GM23338 (cell line): ENCODE results near the gene PIAS1. TPM values are rescaled to one million over a fixed set of nuclear protein-coding genes. Genes with fewer than 3 reads are reported as not detected.

Experiments
- ATAC-seq: fragments of 200-7000 bp; cut with Tn5 transposase; 3 replicates; pipeline ENCODE4 v1.9.1; 2020
- DNase-seq: peaks from one replicate; pipeline ENCODE4 v3.0.0-alpha.2; 2015; ENCODE audit warnings: low spot score
- H2AFZ ChIP-seq: fragments of 200-600 bp; sonication (generic); 2 replicates; pipeline ENCODE4 v1.8.0; 2016; ENCODE audit warnings: antibody characterized with exemption, mild to moderate bottlenecking, moderate library complexity
- H3F3A ChIP-seq: fragments of 200-600 bp; sonication (generic); replicated peaks from 2 replicates; pipeline ENCODE4 v1.8.0; 2017; ENCODE audit warnings: antibody characterized with exemption, mixed run types, low read depth
- H3K27ac ChIP-seq: fragments of 200-600 bp; sonication (generic); 2 replicates; pipeline ENCODE4 v1.6.1; 2016; ENCODE audit warnings: low read depth
- H3K27me3 ChIP-seq: fragments of 200-600 bp; sonication (generic); 2 replicates; pipeline ENCODE4 v1.8.0; 2016; ENCODE audit warnings: mild to moderate bottlenecking, mixed run types, moderate library complexity; ENCODE audit not compliant: insufficient read depth
- H3K36me3 ChIP-seq: fragments of 200-600 bp; sonication (generic); 2 replicates; pipeline ENCODE4 v1.8.0; 2016; ENCODE audit warnings: mild to moderate bottlenecking; ENCODE audit not compliant: insufficient read depth
- H3K4me1 ChIP-seq: fragments of 200-600 bp; sonication (generic); 2 replicates; pipeline ENCODE4 v1.8.0; 2016; ENCODE audit warnings: mild to moderate bottlenecking, moderate library complexity; ENCODE audit not compliant: insufficient read depth
- H3K4me2 ChIP-seq: fragments of 200-600 bp; sonication (generic); 2 replicates; pipeline ENCODE4 v1.7.1; 2017; ENCODE audit warnings: mixed run types
- H3K4me3 ChIP-seq: fragments of 200-600 bp; sonication (generic); 2 replicates; pipeline ENCODE4 v1.6.1; 2016; ENCODE audit warnings: mixed run types
- H3K79me2 ChIP-seq: fragments of 200-600 bp; sonication (generic); replicated peaks from 2 replicates; pipeline ENCODE4 v1.8.0; 2017; ENCODE audit warnings: mild to moderate bottlenecking; ENCODE audit not compliant: insufficient read depth
- H3K9me2 ChIP-seq: fragments of 200-600 bp; sonication (generic); 2 replicates; pipeline ENCODE4 v1.8.0; 2017; ENCODE audit not compliant: insufficient read depth
- H4K20me1 ChIP-seq: fragments of 200-600 bp; sonication (generic); replicated peaks from 2 replicates; pipeline ENCODE4 v1.8.0; 2017; ENCODE audit warnings: mild to moderate bottlenecking; ENCODE audit not compliant: insufficient read depth
- H3K27ac Mint-ChIP-seq: 2 replicates; pipeline ENCODE4 v1.8.0; 2020; ENCODE audit warnings: inconsistent platforms, mild to moderate bottlenecking, moderate library complexity, mixed read lengths
- H3K27me3 Mint-ChIP-seq: 3 replicates; pipeline ENCODE4 v1.8.0; 2022; ENCODE audit warnings: low read depth, mild to moderate bottlenecking, moderate library complexity, mixed read lengths, inconsistent platforms; ENCODE audit not compliant: insufficient read depth, poor library complexity
- H3K36me3 Mint-ChIP-seq: 3 replicates; pipeline ENCODE4 v1.8.0; 2021; ENCODE audit warnings: low read depth, mild to moderate bottlenecking, inconsistent platforms, moderate library complexity, mixed read lengths
- H3K4me1 Mint-ChIP-seq: 3 replicates; pipeline ENCODE4 v1.8.0; 2020; ENCODE audit warnings: mild to moderate bottlenecking, inconsistent platforms, mixed read lengths
- H3K4me3 Mint-ChIP-seq: 3 replicates; pipeline ENCODE4 v1.8.0; 2021; ENCODE audit warnings: moderate library complexity, mild to moderate bottlenecking, inconsistent platforms, mixed read lengths
- H3K9me3 Mint-ChIP-seq: 3 replicates; pipeline ENCODE4 v1.8.0; 2020; ENCODE audit warnings: moderate library complexity, mild to moderate bottlenecking, inconsistent platforms, mixed read lengths
- CREB1 ChIP-seq: fragments of 250-450 bp; sonication (Bioruptor Pico); IDR thresholded peaks from 2 replicates; pipeline ENCODE4 v1.5.0; 2020; ENCODE audit warnings: low read depth, mild to moderate bottlenecking, moderate library complexity
- EZH2 ChIP-seq: fragments of 200-600 bp; sonication (generic); IDR thresholded peaks from one replicate; pipeline ENCODE4 v1.8.0; 2017; ENCODE audit warnings: antibody characterized with exemption, mild to moderate bottlenecking, low read depth; ENCODE audit not compliant: unreplicated experiment
- EZH2phosphoT487 ChIP-seq: fragments of 200-600 bp; sonication (generic); IDR thresholded peaks from one replicate; pipeline ENCODE4 v1.8.1; 2018; ENCODE audit warnings: antibody characterized with exemption; ENCODE audit not compliant: unreplicated experiment
- JUNB ChIP-seq: IDR thresholded peaks from one replicate; pipeline ENCODE4 v1.6.1; 2016; ENCODE audit warnings: antibody characterized with exemption; ENCODE audit not compliant: unreplicated experiment
- NANOG ChIP-seq: IDR thresholded peaks from 2 replicates; pipeline ENCODE4 v1.6.1; 2016; ENCODE audit warnings: antibody characterized with exemption, borderline replicate concordance
- POLR2AphosphoS5 ChIP-seq: IDR thresholded peaks from 2 replicates; pipeline ENCODE4 v1.6.1; 2016; ENCODE audit warnings: antibody characterized with exemption, low read depth
- ZNF114 ChIP-seq: fragments of 250-450 bp; sonication (Bioruptor Pico); IDR thresholded peaks from 2 replicates; pipeline ENCODE4 v1.5.0; 2020; ENCODE audit warnings: mild to moderate bottlenecking, moderate library complexity
- ZNF331 ChIP-seq: fragments of 250-450 bp; sonication (Bioruptor Pico); IDR thresholded peaks from 2 replicates; pipeline ENCODE4 v1.5.0; 2020; ENCODE audit warnings: low read depth, mild to moderate bottlenecking, moderate library complexity
- polyA plus RNA-seq: library from polyadenylated mRNA; unstranded; fragments of >200 nt; fragmentation: Nextera tagmentation; extraction: Ambion mirVana; gene quantifications from 2 replicates; pipeline ENCODE4 v1.2.1, GENCODE V29; 2016
- total RNA-seq: library from RNA; depleted of rRNA; stranded (reverse); fragments of >200 nt; shearing (Covaris generic); gene quantifications from 2 replicates; pipeline ENCODE4 v1.2.3, GENCODE V29; 2014
- TF ChIP-seq, protein P1 (sequence below): IDR thresholded peaks from one replicate; pipeline ENCODE4 v1.6.1; 2018; ENCODE audit warnings: antibody characterized with exemption; ENCODE audit not compliant: unreplicated experiment

The PIAS1 gene
- total and polyA plus RNA-seq, 2 experiments from 2014 or later, result 30.7 to 32.1 TPM

DNA sequence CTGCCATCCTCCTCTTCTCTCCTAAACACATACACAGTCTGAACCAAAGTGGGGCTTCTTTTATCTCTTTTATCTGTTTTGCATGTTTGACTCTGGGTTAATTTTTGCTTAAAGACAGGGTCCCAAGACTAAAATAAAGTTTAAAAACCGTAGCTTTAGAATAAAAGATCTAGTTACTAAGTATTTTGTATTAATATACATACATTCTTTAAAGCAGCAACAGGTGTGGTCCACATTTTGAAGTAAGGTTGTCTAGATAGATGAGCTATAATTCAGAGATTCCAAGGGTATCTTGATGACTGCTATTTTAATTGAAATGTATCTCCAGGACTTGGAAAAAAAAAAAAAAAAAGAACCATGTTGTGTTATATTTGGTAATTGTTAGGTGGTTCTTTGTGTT, 89.7 kb downstream of the PIAS1 start:
- H3K27me3 ChIP-seq, result no peaks in the 10 kb centered on the region
- no peaks in the 10 kb centered on the region for H3K9me3 Mint-ChIP-seq
- H2AFZ ChIP-seq, result no peak overlapping the region
- H3F3A ChIP-seq, result no peaks in the 10 kb centered on the region
- H3K36me3 ChIP-seq, result no peaks in the 10 kb centered on the region; the same call in 1 of the 2 replicates
- TF ChIP-seq ZNF331 (CRISPR knock-in tag) (no peak), CREB1 (no peak), ZNF114 (CRISPR knock-in tag) (no peak)
- peaks cover 7% of the 10 kb centered on the region for H3K4me1 Mint-ChIP-seq
- no peaks in the 10 kb centered on the region for H3K9me2 ChIP-seq
- no peaks in the 10 kb centered on the region for H3K79me2 ChIP-seq
- H3K4me3 ChIP-seq, result no peak overlapping the region
- no peaks in the 10 kb centered on the region for H4K20me1 ChIP-seq
- no peak overlapping the region for H3K4me3 Mint-ChIP-seq
- no peak overlapping the region for H3K27ac ChIP-seq
- no peak overlapping the region for H3K4me2 ChIP-seq
- no peak overlapping the region for H3K27ac Mint-ChIP-seq
- peaks cover 9% of the 10 kb centered on the region; the same call in 1 of the 3 replicates for H3K36me3 Mint-ChIP-seq
- DNase-seq (no peak), ATAC-seq (no peak)
- H3K27me3 Mint-ChIP-seq, result no peaks in the 10 kb centered on the region
- no peaks in the 10 kb centered on the region for H3K4me1 ChIP-seq

DNA sequence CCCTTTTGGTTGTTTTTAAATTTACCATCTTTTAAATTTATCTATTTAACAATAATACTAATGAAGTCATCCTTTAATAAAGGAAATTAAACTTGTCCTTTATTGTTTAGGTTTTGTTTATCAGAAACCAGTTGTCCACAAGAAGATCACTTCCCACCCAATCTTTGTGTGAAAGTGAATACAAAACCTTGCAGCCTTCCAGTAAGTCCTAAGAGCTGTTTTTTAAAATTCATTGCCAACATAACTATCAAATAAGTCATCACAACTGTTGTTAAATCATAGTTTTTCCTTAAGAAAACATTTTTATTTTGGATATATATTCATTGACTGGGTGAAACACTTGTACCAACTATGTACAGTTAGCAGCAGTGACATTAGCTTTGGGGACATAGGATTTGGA, 91.6 kb downstream of the PIAS1 start:
- Histone ChIP-seq H3K79me2 (no peaks in the 10 kb centered on the region; the same call in 1 of the 2 replicates), H3K27me3 (no peaks in the 10 kb centered on the region), H3K4me1 (no peaks in the 10 kb centered on the region), H3K4me2 (no peak overlapping the region), H4K20me1 (no peaks in the 10 kb centered on the region), H3K4me3 (no peak overlapping the region), H2AFZ (no peak overlapping the region), H3K36me3 (no peaks in the 10 kb centered on the region; the same call in 1 of the 2 replicates), H3K27ac (no peak overlapping the region), H3F3A (no peaks in the 10 kb centered on the region), H3K9me2 (no peaks in the 10 kb centered on the region)
- no peak for TF ChIP-seq EZH2
- no peak for TF ChIP-seq JUNB
- TF ChIP-seq EZH2phosphoT487, result no peak
- TF ChIP-seq, protein P1, sequence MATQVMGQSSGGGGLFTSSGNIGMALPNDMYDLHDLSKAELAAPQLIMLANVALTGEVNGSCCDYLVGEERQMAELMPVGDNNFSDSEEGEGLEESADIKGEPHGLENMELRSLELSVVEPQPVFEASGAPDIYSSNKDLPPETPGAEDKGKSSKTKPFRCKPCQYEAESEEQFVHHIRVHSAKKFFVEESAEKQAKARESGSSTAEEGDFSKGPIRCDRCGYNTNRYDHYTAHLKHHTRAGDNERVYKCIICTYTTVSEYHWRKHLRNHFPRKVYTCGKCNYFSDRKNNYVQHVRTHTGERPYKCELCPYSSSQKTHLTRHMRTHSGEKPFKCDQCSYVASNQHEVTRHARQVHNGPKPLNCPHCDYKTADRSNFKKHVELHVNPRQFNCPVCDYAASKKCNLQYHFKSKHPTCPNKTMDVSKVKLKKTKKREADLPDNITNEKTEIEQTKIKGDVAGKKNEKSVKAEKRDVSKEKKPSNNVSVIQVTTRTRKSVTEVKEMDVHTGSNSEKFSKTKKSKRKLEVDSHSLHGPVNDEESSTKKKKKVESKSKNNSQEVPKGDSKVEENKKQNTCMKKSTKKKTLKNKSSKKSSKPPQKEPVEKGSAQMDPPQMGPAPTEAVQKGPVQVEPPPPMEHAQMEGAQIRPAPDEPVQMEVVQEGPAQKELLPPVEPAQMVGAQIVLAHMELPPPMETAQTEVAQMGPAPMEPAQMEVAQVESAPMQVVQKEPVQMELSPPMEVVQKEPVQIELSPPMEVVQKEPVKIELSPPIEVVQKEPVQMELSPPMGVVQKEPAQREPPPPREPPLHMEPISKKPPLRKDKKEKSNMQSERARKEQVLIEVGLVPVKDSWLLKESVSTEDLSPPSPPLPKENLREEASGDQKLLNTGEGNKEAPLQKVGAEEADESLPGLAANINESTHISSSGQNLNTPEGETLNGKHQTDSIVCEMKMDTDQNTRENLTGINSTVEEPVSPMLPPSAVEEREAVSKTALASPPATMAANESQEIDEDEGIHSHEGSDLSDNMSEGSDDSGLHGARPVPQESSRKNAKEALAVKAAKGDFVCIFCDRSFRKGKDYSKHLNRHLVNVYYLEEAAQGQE, result no peak
- no peak for TF ChIP-seq NANOG
- TF ChIP-seq POLR2AphosphoS5, result no peak
- no peak for DNase-seq
- Mint-ChIP-seq H3K27me3 (peaks cover 1% of the 10 kb centered on the region), H3K36me3 (peaks cover 9% of the 10 kb centered on the region; the same call in 1 of the 3 replicates), H3K4me1 (peaks cover 5% of the 10 kb centered on the region), H3K27ac (no peak overlapping the region), H3K9me3 (no peaks in the 10 kb centered on the region), H3K4me3 (no peak overlapping the region)
- no peak for ATAC-seq
